K562 (cell line): ENCODE results near the gene OR7A10. TPM values are rescaled to one million over a fixed set of nuclear protein-coding genes. Genes with fewer than 3 reads are reported as not detected.

Experiments
- ARID3A ChIP-seq: IDR thresholded peaks from 2 replicates; pipeline ENCODE4 v1.6.1; 2012; ENCODE audit warnings: low read depth, low read length, improper control_type of control experiment, borderline replicate concordance
- ARNT ChIP-seq, 2 experiments: fragments of 450-650 bp; IDR thresholded peaks; 2 replicates each; pipeline ENCODE4 v1.6.1; 2016; ENCODE audit warnings: mild to moderate bottlenecking in 1 of 2
- C11orf30 ChIP-seq: fragments of 450-650 bp; IDR thresholded peaks from 2 replicates; pipeline ENCODE4 v1.6.1; 2016; ENCODE audit warnings: low read depth, mild to moderate bottlenecking
- CC2D1A ChIP-seq: fragments of 450-650 bp; IDR thresholded peaks from 2 replicates; pipeline ENCODE4 v1.6.1; 2017; ENCODE audit warnings: mild to moderate bottlenecking
- CHCHD3 ChIP-seq: fragments of 250-450 bp; sonication (Bioruptor Pico); IDR thresholded peaks from 2 replicates; pipeline ENCODE4 v2.1.2; 2022; ENCODE audit warnings: mild to moderate bottlenecking
- HINFP ChIP-seq: fragments of 450-650 bp; conservative IDR thresholded peaks from 2 replicates; pipeline ENCODE4 v1.6.1; 2016; ENCODE audit warnings: missing genetic modification characterization, low read depth, mild to moderate bottlenecking, control low read depth, missing compliant biosample characterization
- ILF3 ChIP-seq: fragments of 450-650 bp; IDR thresholded peaks from 2 replicates; pipeline ENCODE4 v1.6.1; 2018; ENCODE audit warnings: antibody characterized with exemption, mild to moderate bottlenecking, moderate library complexity, borderline replicate concordance
- MCM2 ChIP-seq: fragments of 450-650 bp; IDR thresholded peaks from 2 replicates; pipeline ENCODE4 v1.6.1; 2017; ENCODE audit warnings: low read depth, mild to moderate bottlenecking
- MED1 ChIP-seq: sonication (generic); formaldehyde crosslinking; IDR thresholded peaks from 2 replicates; pipeline ENCODE4 v1.8.1; 2023; ENCODE audit warnings: missing genetic modification reagents, borderline replicate concordance
- MYNN ChIP-seq, 2 experiments: sonication (generic); formaldehyde crosslinking in 1 of 2; IDR thresholded peaks; 2 replicates each; pipeline versions ENCODE4 v1.5.0 to v1.6.1; 2016 to 2020; ENCODE audit warnings: antibody characterized with exemption in 1 of 2, missing genetic modification reagents in 1 of 2
- NFYB ChIP-seq: IDR thresholded peaks from 2 replicates; pipeline ENCODE4 v1.6.1; 2011; ENCODE audit warnings: mild to moderate bottlenecking, moderate library complexity; ENCODE audit not compliant: insufficient read length; ENCODE audit errors: extremely low read depth
- NONO ChIP-seq, 2 experiments: fragments of 200-400 bp in 1 of 2; fragments of 450-650 bp in 1 of 2; formaldehyde crosslinking in 1 of 2; IDR thresholded peaks; 2 replicates each; pipeline ENCODE4 v1.6.1; 2017; ENCODE audit warnings: low read depth in 2 of 2, mild to moderate bottlenecking in 2 of 2, moderate library complexity in 2 of 2, low read length in 1 of 2
- PHF20 ChIP-seq: fragments of 450-650 bp; IDR thresholded peaks from 2 replicates; pipeline ENCODE4 v1.6.1; 2018; ENCODE audit not compliant: partially characterized antibody
- RB1 ChIP-seq: fragments of 450-650 bp; IDR thresholded peaks from 2 replicates; pipeline ENCODE4 v1.6.1; 2017; ENCODE audit warnings: low read depth, mild to moderate bottlenecking
- SAFB2 ChIP-seq: fragments of 200-400 bp; formaldehyde crosslinking; IDR thresholded peaks from 2 replicates; pipeline ENCODE4 v1.6.1; 2018; ENCODE audit warnings: borderline replicate concordance, low read length, low read depth, moderate library complexity; ENCODE audit not compliant: severe bottlenecking
- SMARCE1 ChIP-seq: fragments of 450-650 bp; IDR thresholded peaks from 2 replicates; pipeline ENCODE4 v1.7.1; 2016; ENCODE audit warnings: mild to moderate bottlenecking
- SNAPC5 ChIP-seq: fragments of 250-450 bp; sonication (Bioruptor Pico); IDR thresholded peaks from 2 replicates; pipeline ENCODE4 v1.8.0; 2021; ENCODE audit warnings: moderate library complexity, mild to moderate bottlenecking, inconsistent platforms
- VEZF1 ChIP-seq: fragments of 200-800 bp; sonication (Bioruptor generic); IDR thresholded peaks from 2 replicates; pipeline ENCODE4 v1.6.1; 2017; ENCODE audit warnings: missing genetic modification characterization, missing compliant biosample characterization
- ZBTB7A ChIP-seq: IDR thresholded peaks from 2 replicates; pipeline ENCODE4 v1.6.1; 2011; ENCODE audit warnings: low read depth, mild to moderate bottlenecking, low read length, moderate library complexity, borderline replicate concordance; ENCODE audit not compliant: control insufficient read depth
- ZC3H4 ChIP-seq: sonication (generic); formaldehyde crosslinking; IDR thresholded peaks from 2 replicates; pipeline ENCODE4 v1.9.0; 2021; ENCODE audit warnings: missing genetic modification reagents, borderline replicate concordance
- ZEB2 ChIP-seq: fragments of 450-650 bp; IDR thresholded peaks from 2 replicates; pipeline ENCODE4 v1.6.1; 2016
- ZNF263 ChIP-seq: sonication (generic); formaldehyde crosslinking; IDR thresholded peaks from 2 replicates; pipeline ENCODE4 v1.8.0; 2022; ENCODE audit warnings: mild to moderate bottlenecking, missing genetic modification reagents, borderline replicate concordance
- ZNF699 ChIP-seq: fragments of 250-450 bp; sonication (Bioruptor Pico); IDR thresholded peaks from 2 replicates; pipeline ENCODE4 v1.8.0; 2021; ENCODE audit warnings: mild to moderate bottlenecking, moderate library complexity; ENCODE audit not compliant: insufficient replicate concordance
- ZNF785 ChIP-seq: fragments of 250-450 bp; sonication (Bioruptor Pico); IDR thresholded peaks from 2 replicates; pipeline ENCODE4 v1.4.0; 2020; ENCODE audit warnings: mild to moderate bottlenecking
- polyA plus RNA-seq, 8 experiments: library from polyadenylated mRNA; depleted of rRNA in 4 of 8; stranded (reverse) in 5 of 8; unstranded in 3 of 8; fragments of >200 nt; fragmentation: Nextera tagmentation in 2 of 8; fragmentation: Illumina TruSeq in 1 of 8; extraction: Ambion mirVana in 2 of 8; extraction: Trizol in 1 of 8; gene quantifications; 2 replicates each; pipeline versions ENCODE4 v1.2.1 to v1.2.3, GENCODE V29; 2011 to 2014; ENCODE audit warnings: inconsistent platforms in 1 of 8, missing spikeins in 1 of 8
- total RNA-seq, 7 experiments: library from RNA; depleted of rRNA in 6 of 7; stranded (reverse); fragments of >200 nt in 6 of 7; fragmentation: Illumina TruSeq in 2 of 7; extraction: Trizol in 2 of 7; gene quantifications; 2 replicates each; pipeline versions ENCODE4 v1.2.1 to v1.2.3, GENCODE V29; 2011 to 2021; ENCODE audit warnings: low replicate concordance in 1 of 7

OR7A10 gene
- total and polyA plus RNA-seq, 9 of the 15 experiments (the other 6 are each of a cell fraction or from before 2014, with no cell fraction given) = not detected

- TF ChIP-seq ARID3A = no peak
- TF ChIP-seq SNAPC5 (CRISPR knock-in tag) = no peak
- no peak; the same call in 1 of the 2 replicates for TF ChIP-seq ZBTB7A
- peak; percentile 54 for TF ChIP-seq VEZF1 (CRISPR knock-in tag)
- TF ChIP-seq MED1 (CRISPR knock-in tag) = no peak
- TF ChIP-seq SAFB2 = no peak
- no peak for TF ChIP-seq ZC3H4 (CRISPR knock-in tag)
- TF ChIP-seq MYNN (IDR thresholded peaks at IDR 0.05) = no peak
- TF ChIP-seq MYNN (CRISPR knock-in tag; IDR thresholded peaks at IDR 0.05) = no peak
- TF ChIP-seq ZNF785 (CRISPR knock-in tag) = no peak
- TF ChIP-seq CHCHD3 (CRISPR knock-in tag) = no peak
- peak; percentile 92 for TF ChIP-seq SMARCE1
- no peak for TF ChIP-seq NFYB
- TF ChIP-seq PHF20 = no peak
- no peak for TF ChIP-seq NONO (IDR thresholded peaks at IDR 0.05; ENCODE audit: low read depth in 2 of 2, low read length in 1 of 2)
- peak; percentile 99 for TF ChIP-seq C11orf30
- TF ChIP-seq ZNF699 (CRISPR knock-in tag) = no peak
- no peak for TF ChIP-seq MCM2
- TF ChIP-seq ZEB2 = peak; percentile 68
- peak in 1 of 2 experiments; percentile 31; a peak in 1 of 4 replicates for TF ChIP-seq ARNT (IDR thresholded peaks at IDR 0.05)
- no peak for TF ChIP-seq ILF3
- TF ChIP-seq CC2D1A = peak; percentile 75
- TF ChIP-seq ZNF263 (CRISPR knock-in tag) = no peak
- TF ChIP-seq HINFP (tag) = no peak
- no peak for TF ChIP-seq RB1
Observed at GRCh38 chr19:14890643-14891379, 42.1 kb upstream of the OR7A10 start (continued).
